Measurements from ENCODE around the gene SLC22A15. TPM values are rescaled to one million over a fixed set of nuclear protein-coding genes. Genes with fewer than 3 reads are reported as not detected.

The SLC22A15 gene
- total and polyA plus RNA-seq, 4 donors: 5.3 to 16.4 (median 10.7) TPM

GRCh38 chr1:116087628-116088027 is 111.3 kb downstream of the SLC22A15 start:
- no peak for TF ChIP-seq CTCF (IDR thresholded peaks at IDR 0.05; ENCODE audit: control extremely low read depth, extremely low read depth)
- Histone ChIP-seq H3K4me1 (ENCODE audit: control insufficient read depth in 5 of 5, insufficient read depth in 5 of 5, low read length in 5 of 5) (no peaks in the 10 kb centered on the region), H3K36me3 (ENCODE audit: control insufficient read depth in 4 of 4, insufficient read depth in 4 of 4, low read length in 4 of 4) (no peaks in the 10 kb centered on the region), H3K4me3 (no peak overlapping the region), H3K27ac (ENCODE audit: low read depth in 1 of 2, low read length in 1 of 2) (no peak overlapping the region), H3K27me3 (ENCODE audit: control insufficient read depth in 3 of 3, insufficient read depth in 3 of 3, low read length in 2 of 3) (no peaks in the 10 kb centered on the region), H3K9me3 (ENCODE audit: control insufficient read depth in 4 of 4, insufficient read depth in 3 of 4, low read length in 3 of 4) (peaks cover 0 to 12% (median 6%) of the 10 kb centered on the region in 4 donors), H3K9ac (ENCODE audit: insufficient read depth in 1 of 2, low read length in 2 of 2) (no peak overlapping the region)
- ATAC-seq (ENCODE audit: insufficient read depth, low FRiP score) (no peak), DNase-seq (no peak)

- Histone ChIP-seq H3K27ac (ENCODE audit: low read depth in 1 of 2, low read length in 1 of 2) (no peak overlapping the region), H3K27me3 (ENCODE audit: control insufficient read depth in 3 of 3, insufficient read depth in 3 of 3, low read length in 2 of 3) (no peaks in the 10 kb centered on the region), H3K4me1 (ENCODE audit: control insufficient read depth in 5 of 5, insufficient read depth in 5 of 5, low read length in 5 of 5) (no peaks in the 10 kb centered on the region), H3K36me3 (ENCODE audit: control insufficient read depth in 4 of 4, insufficient read depth in 4 of 4, low read length in 4 of 4) (no peaks in the 10 kb centered on the region), H3K9ac (ENCODE audit: insufficient read depth in 1 of 2, low read length in 2 of 2) (no peak overlapping the region), H3K4me3 (no peak overlapping the region), H3K9me3 (ENCODE audit: control insufficient read depth in 4 of 4, insufficient read depth in 3 of 4, low read length in 3 of 4) (peaks cover 0 to 16% (median 6%) of the 10 kb centered on the region in 4 donors)
- 89 to 92% methylated on average over 1 of the region's 1 CpG for WGBS, 2 donors
- ATAC-seq (ENCODE audit: insufficient read depth, low FRiP score) (no peak), DNase-seq (no peak)
- TF ChIP-seq CTCF (IDR thresholded peaks at IDR 0.05; ENCODE audit: control extremely low read depth, extremely low read depth): no peak
Observed at GRCh38 chr1:116089870-116090269, 113.6 kb downstream of the SLC22A15 start.

- no peak for DNase-seq
- H3K4me1 ChIP-seq (ENCODE audit: control insufficient read depth in 5 of 5, insufficient read depth in 5 of 5, low read length in 5 of 5): no peaks in the 10 kb centered on the region
- no peaks in the 10 kb centered on the region for H3K36me3 ChIP-seq (ENCODE audit: control insufficient read depth in 4 of 4, insufficient read depth in 4 of 4, low read length in 4 of 4)
- no peak overlapping the region for H3K9ac ChIP-seq (ENCODE audit: insufficient read depth in 1 of 2, low read length in 2 of 2)
- 63 to 88% methylated on average over 1 of the region's 1 CpG for WGBS, 2 donors
- no peak for ATAC-seq (ENCODE audit: insufficient read depth, low FRiP score)
- no peak overlapping the region for H3K4me3 ChIP-seq
- H3K27me3 ChIP-seq (ENCODE audit: control insufficient read depth in 3 of 3, insufficient read depth in 3 of 3, low read length in 2 of 3): no peaks in the 10 kb centered on the region
- H3K27ac ChIP-seq (ENCODE audit: low read depth in 1 of 2, low read length in 1 of 2): no peak overlapping the region
- TF ChIP-seq CTCF (IDR thresholded peaks at IDR 0.05; ENCODE audit: control extremely low read depth, extremely low read depth): no peak
- H3K9me3 ChIP-seq (ENCODE audit: control insufficient read depth in 4 of 4, insufficient read depth in 3 of 4, low read length in 3 of 4): peaks cover 0 to 16% (median 8%) of the 10 kb centered on the region in 4 donors
Observed at GRCh38 chr1:116091083-116091482, 114.8 kb downstream of the SLC22A15 start.
